ENCODE data around the gene CTBP2.
A peak's percentile ranks its signal among the peaks of the same experiment; 100 is the strongest.

Gene CTBP2

DNA sequence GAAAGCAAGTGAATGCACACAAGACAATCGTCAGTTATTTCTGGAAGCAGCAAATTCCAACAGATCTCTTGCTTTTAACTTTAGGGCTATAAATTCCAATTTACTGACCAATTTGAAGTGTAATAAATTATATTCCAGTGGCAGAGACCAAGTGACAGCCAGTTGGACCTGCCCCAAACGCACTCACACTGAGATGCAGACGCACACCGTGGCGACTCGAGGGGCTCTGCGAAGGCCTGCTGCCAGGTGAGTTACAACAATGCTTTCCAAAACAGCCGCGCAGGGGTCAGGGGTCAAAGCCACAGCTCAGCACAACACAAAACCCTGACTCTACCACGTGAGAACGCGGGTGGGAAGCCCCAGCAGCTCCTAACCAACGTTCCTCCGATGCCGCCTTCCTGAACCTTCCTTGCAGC, 121.0 kb downstream of the CTBP2 start:
- no peak for DNase-seq

DNA sequence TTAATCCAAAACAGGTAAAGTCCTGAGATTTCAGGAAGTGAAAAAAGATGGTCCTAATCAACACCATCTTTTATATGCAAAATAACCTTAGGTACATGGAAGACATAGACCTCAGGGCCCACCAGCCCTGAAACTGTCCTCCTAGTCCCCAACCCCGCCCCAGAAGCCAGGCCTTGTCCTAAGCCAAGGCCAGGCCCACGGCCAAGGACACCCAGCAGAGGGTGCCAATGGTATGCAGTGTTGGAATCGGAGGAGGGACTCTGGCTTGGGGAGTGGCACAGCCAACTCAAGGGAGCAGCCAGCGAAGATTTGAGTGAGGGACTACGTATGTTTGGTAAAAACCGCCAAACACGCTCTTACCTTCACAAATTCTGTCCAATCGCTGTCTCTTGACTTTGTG, 121.7 kb downstream of the CTBP2 start:
- DNase-seq = peak in 8 of 14 donors; percentile 4 to 63 (median 21)

DNA sequence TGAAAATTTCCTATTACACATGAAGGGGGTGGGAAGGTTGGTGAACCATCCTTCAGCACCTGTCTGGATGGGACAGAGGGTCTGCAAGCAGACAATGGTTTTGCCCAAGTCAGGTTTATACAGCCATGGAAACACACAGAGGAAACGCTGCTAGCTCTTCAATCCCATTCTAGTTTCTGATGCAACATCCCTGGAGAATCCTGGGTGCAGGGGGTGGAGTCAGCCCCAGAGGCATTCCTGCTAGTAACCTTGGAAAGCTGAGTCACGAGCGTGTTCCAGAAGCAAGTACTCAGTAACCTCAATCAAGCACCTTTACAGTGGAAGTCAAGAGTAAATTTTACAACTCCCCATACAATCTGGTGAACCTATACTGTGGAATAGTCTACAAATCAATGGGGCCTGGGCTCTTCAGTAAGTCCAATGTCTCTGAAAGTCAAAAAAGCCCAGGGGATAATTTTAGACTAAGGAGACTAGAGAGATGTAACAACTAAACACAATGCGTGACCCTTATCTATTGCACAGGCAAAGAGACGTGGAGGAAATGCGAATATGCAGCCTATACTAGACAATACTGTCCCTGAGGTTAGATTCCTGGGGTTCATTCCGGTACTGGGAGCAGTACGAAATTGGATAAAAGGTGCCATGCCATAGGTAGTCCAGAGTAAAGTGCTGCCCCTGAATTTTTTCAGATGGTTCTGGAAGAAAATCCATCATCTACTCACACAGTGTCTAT, 123.1 kb downstream of the CTBP2 start:
- no peak for DNase-seq

DNA sequence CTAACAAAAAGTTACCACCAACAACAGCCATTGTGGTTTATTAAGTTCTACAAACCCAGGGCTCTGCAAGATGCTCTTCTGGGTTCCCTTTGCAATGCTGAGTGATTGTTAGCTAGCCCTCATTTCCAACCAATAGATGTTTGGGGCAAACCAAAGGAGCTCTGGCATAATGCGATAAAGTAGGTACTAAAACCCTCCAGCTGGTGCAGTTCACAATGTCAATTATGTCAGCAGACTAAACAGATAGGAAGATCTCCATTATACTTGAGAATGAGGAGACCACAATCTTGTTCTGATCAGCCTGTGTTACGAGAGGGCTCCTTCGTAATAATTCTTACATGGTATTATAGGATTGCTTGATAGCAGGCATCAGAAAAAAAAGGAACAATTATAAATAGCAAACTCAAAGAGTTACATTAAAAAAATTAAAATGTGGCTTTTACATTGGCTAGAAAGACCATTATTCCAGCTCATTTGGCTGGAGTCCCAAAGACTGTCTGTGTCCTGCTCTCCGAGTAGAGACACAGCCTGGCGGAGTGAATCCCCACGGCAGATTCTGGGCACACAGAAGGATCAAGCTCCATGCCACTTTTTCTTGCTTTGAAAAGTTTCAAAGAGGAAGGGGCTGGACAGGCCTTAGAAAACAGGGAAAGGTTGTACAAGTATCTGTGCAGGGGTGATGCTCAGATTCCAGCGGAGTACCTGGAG, 124.6 kb downstream of the CTBP2 start:
- DNase-seq = peak in 1 of 14 donors; percentile 32

DNA sequence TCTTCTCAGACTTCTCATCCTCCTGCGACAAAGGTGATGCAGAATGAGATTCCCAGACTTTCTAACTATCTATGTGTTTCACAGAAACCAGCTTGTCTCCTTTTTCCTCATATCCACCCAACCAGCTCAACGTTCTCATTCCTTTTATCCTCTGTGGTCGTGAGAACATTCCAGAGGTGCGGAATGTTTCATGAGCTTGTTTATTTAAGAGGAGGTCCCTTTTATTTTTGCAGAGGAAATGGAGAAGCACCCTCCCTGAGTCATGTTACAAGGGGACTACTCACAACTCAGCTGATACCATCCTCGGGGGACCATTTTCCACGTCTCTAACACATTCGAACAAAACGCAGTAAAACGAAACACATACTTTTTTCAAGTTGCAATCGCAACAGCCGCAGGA, 125.2 kb downstream of the CTBP2 start:
- DNase-seq = no peak

DNA sequence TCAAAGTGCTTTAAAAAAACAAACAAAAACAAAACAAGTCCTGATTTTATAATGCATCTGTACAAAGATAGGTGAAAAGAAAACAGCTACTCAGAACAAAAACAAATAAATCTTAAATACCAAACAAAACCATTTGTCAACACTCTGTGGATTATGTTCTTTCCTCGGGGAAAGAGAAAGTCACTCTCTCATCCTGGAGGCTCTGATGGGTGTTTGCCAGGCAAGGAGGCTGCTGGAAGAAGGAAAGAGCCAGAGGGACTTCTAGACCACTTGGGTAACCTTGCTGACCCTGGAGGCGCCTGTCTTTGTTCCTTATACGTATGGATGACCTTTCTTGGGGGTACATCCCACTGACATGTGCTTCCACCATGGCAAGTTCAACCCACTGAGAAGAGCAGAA, 125.7 kb downstream of the CTBP2 start:
- no peak for DNase-seq

DNA sequence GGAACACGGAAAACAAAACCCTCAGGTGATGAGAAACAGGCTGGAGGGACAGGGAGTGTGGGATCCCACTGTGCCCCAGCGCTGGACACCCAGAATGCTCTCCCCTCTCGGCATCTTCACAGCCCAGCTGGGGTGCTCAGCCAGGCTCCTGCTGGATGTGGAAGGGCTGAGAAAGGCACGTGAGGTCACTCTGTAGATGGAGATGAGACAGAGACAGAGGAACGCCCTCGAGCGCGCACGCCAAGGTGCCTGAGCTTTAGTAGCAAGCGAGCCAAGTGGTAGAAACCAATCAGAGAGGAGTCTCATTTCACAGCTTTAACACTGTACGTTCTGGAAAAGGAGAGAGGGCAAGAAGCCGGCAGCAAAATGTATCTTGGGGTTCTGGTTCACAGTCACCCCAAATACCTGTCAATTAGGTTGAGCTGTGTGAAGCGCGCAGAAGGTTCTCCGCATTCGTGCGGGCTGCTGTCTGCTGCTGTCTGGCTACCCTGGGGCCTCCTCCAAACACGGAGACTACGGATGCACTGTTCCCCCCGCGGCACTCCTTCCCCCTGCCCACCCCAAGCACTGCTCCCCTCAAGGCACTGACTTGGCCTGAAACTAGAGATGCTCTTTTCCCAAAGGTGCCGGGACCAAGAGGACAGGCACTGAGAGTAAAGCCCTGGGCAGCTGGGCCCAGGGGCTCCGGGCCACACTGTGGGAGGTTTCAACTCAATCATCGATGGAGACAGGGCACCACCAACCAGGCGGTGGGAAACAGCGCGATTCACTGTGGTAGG, 127.0 kb downstream of the CTBP2 start:
- DNase-seq = peak in 1 of 14 donors; percentile 50

DNA sequence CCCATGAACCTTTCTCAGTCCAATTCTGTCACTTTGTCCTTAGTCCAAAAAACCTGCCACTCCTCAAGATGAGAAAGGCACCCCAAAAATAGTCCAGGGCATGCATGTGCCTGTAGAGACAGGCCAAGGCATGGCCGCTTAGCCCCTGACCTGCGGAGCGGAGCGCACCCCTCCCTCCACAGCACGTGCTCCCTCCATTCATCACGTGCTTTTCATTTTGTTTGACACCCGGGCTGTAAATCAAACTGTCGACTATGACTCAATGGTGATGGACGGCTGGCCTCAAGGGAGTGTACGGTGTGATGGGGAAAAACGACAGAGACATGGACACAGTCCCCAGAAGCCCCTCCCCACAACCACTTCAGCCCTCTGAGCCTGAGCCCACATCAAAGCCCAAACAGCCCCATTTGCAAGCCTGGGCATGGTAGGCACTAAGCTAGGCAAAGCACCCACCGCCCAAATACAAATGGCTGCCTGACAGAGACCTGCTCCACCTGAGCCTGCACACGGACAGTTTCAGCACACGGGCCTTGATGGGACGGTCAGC, 127.8 kb downstream of the CTBP2 start:
- DNase-seq = no peak

DNA sequence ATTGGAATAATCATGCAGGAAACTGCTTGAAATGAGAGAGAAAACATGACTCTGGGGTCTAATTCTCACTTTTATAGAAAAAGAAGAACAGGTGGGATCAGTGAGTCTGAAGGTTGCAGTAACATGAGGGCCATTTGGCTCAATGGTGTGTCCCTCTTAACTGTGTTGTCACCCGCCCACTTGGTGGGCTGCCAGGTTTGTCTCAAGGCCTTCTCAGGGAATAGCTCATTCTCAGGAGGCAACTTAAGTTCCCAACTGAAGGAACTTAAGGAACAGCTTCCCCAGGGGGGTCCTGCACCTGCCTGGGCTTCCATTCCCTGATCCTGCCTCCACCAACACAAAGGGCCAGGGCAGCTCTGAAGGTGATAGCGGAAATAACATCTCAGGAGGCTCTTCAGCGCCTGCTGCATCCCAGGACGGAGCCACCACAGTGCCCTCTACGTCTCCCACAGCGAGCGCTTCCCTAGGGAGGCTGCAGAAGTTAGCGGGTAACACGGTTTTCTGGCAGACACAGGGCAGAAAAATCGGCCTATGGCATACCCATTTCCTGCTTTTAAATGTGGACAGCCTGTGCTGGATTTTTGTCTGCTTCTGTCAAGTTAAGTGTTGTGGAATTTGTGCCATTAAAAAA, 129.7 kb downstream of the CTBP2 start:
- DNase-seq = no peak

DNA sequence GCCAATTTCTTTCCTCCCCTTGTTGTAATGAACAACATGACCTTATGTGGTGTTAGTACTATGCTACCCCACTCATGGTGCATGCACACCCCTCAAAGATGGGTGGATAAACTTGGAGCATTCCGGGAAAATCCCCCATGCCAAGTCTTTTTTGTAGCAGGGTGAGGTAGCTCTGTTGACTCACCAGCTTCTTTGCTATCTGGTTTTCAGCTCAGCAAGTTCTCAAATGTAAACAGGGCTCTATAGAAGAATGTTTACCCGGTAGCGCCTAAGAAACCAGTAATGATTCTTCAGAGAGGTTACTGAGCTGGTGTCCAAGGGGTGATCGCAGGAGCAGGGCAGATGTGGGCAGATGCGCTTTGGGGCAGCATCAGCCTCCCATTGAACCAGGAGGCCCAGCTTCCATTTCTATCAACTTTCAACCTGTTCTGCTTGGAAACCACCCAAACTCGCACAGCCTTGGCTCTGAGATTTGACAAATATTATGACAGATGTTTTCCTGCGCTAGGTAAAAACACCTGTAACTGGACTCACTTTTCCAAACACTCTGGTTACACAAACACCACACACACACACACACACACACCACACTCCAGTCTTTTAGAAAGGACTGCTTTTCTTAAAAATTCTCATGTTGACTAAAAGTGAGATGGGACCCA, 130.7 kb downstream of the CTBP2 start:
- no peak for DNase-seq

DNA sequence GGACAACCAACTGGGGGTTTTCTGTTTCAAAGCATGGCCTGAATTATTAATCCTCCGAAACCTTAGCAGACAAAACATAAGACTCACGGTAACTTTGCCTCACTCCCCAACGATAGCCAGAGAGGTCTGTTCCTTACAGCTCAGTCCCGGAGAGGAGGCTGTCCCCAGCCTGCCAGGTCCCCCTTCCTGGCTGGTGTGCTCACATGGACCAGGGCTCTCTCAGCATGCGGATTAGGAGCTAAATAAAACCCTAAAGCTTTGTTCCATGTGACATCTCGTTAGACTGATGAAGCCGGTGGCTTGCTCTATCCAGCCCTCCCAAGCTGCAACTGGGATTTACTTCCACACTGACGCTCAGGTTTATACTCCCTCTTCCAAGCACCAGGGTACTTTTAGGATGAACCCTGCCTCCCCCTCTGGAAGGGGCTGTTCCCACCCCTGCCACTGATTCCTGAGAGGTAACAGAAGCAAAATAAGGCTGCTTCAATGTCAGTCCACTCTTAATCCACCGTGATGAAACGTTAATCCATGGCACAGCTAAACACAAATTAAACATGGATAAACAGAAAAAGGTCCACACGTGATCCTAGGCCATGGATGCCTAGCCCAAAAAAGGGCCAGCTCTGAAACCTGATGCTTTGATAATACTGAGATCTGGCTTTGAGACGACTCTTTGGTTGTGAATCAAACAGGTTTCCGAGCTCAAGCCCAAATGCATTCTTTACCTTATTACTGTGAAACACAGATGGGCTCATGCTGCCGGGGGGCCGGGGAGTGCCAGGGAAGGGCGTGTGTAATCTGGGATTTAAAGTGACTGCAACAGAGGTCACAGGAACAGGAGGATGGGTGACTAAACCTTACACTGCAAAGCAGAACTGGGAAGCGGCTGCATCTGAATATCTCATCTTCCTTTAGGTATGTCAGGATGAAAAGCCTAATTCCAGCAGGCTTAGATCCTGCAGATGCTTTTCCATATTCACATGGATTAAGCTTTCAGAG, 132.2 kb downstream of the CTBP2 start:
- DNase-seq = peak in 1 of 14 donors; percentile 83

DNA sequence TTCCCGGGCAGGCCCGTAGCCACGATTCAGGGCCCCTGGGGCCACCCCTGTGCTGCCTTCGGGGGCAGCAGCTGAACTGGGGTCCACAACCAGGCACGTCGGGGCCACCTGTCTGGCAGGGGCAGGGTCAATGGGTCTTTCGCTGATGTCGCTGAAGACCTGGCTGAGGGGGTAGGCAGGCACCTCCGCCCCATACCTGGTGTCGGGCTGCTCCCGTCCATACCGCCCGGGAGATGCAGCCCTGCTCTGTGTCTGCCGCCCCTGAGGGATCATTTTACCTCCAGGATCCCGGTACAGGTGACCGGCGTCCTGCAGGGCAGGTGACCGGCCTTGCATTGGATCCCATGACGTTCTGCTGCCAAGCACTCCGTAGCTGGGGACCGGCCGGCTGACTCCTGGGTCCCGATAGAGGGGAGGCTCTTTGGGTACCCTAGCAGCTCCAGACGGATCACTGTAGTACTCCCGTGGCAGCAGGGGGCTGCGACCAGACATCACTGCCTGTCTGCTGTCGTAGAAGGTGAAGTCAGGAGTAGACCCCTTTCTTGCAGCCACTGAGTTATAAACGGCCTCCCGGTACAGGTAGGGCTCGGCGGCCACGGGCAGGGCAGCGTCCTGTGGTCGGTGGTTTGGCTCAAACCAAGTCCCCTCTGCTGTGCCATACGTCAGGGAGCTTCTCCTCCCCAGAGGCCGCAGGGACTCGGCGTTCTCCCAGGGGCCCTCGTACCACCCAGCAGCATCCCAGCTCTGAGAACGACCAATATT, 133.2 kb downstream of the CTBP2 start:
- no peak for DNase-seq

DNA sequence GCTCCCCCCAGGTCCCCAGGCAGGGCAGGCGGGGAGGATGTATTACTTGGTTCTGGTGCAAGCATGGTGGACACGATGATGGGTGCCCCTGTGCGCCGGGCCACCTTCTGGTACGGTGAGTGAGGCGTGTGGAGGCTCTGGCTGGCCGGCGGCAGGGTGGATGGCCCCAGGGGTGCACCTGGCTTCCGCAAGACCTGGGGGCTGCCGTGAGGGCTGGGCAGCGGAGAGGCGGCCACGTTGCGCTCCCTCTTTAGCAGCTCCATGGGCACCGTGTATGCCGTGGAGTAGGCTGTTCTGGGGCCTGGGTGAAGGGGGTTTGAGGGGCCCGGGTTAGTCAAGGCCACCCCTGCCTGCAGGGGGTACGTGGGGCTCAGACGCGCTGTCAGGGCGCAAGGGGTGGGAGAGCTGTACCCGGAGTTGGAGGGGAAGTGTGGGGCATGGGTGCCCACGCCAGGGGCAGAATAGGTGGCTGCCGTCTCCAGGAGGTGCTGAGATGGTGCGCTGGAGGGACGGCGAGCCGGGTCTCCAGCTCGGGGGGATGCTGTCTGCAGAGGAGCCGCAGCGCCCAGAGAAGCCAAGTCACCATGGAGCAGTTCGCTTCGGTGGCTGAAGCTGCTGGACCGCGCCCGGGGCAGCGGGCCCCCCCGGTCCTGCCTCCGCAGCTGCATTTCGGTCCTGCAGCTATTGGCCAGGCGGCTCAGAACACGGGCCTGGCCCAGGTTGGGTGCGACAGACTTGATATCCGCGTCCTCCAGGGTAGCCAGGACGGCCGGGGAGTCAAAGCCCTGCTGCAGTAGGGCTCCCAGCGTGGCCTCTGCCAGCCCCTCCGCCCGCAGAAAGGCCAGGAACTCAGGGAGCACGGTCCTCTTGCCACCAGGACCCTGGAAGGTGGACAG, 134.1 kb downstream of the CTBP2 start:
- DNase-seq = no peak

DNA sequence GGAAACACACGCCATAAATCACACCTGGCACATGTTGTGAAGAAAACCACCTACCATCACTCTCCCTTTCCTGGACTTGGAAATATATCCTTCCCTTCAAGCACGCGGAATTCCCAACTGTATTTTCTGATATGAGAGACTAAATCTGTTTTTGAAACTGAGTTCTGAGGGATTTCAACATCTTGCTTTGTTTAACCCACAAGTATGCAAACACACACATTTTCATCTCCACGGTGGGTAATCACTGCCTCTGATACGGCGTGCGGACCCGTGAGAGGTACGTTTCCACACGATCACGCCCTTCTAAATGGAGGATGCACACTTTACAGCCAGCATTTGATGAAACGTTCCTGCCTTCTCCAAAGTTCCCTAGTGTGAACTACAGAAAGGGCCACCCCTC, 135.0 kb downstream of the CTBP2 start:
- DNase-seq = no peak

DNA sequence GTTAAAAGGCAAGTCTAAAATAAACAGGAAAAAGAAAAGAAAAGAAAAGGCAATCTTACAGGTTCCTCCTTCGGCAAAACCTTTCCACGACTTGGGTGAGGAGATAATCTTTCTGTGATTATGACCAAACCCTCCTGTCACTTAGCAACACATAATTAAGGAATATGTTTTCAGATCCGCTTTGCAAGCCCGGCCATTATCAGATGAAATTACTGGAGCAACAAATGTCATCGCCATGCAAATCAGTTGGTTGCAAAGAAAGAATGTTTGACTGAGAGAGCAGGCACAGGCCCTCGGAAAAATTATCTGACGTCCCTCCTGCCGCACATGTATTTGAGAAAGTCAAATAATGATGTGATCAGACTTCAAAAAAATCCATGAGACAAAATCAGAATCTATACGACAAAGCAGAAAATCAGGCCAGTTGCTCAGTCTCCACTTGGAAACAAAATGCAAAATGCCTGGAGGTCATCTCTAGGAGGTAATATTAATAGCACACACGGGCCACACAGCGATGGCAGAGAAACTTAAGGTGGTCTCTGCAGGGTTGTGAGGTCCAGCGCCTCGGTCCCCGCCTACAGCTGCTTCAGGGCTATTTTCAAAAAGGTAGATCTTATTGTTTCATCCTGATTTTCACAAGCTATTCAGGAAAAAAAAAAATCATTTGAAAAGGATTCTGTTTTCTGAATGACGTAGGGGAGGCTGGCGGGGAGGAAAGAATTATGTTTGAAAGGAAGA, 135.7 kb downstream of the CTBP2 start:
- DNase-seq = peak in 1 of 14 donors; percentile 32

DNA sequence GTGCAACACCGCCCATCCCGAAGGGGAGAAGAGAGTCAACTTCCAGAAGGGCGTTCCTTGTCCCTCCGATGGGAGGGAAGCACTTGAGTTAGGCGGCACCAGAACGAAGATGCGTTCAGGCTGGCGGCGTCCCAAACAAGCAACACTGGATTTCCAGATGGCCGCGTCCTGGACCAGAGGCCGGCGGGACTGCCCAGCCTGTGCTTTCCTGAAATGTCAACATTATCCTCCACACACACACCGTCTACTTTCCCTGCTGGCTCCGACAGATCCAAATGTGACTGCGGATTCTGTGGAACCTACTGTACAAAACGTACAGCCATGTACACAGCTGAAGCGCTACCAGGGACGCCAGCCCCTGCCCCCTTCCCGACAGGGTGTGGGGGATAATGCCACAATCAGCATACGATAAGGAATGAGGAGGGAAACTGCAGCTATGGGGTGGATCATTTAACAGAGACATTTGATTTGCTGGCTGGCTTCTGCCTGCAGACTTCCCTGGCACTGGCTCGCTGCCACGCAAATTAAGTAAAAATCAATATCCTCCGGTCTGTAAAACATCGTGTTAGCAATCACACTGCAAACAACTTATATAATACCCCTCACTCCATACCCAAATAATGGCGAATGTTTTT, 136.4 kb downstream of the CTBP2 start:
- DNase-seq = peak in 7 of 14 donors; percentile 30 to 74 (median 35)

DNA sequence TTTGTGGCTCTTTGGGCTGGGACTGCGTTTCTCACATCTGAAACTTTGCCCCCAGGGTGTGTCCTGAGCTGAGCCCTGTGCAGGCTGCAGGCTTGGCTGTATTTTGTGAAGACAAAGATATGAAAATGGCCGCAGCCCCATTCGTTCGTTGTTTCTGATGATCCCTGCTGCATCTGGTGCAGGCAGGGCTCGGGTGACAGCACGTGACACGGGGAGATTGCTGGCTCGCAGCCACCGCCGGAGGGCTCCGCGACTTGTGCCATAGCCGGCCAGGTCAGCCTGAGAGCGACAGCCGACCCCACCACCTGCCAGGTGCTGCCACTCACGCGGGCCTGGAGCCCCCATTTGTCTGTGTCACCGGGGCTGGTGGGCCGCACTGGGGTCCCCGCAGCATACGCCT, 137.1 kb downstream of the CTBP2 start:
- DNase-seq = peak in 3 of 14 donors; percentile 26 to 60 (median 33)

All from C1 segment of cervical spinal cord (tissue), 14 donors.